ENCODE data around the gene GABBR1. TPM values are rescaled to one million over a fixed set of nuclear protein-coding genes. Genes with fewer than 3 reads are reported as not detected.
"Not testable (repeated sequence)": the region's sequence is repeated elsewhere in the genome, so short reads cannot be mapped to it uniquely, and the experiment has no call there.

The GABBR1 gene
- total and polyA plus RNA-seq, 2 donors (not counting 3 experiments of a cell fraction or from before 2014, with no cell fraction given): 43.6 to 50.8 TPM

GRCh38 chr6:29663300-29664042 is 30.5 kb upstream of the GABBR1 start:
- CTCF ChIA-PET: interaction anchor here (0.7 to 6.6 kb wide), 4 partner anchors 9 to 33 kb away, joined by 3 to 84 read pairs (median 30); no protein-coding TSS in a partner anchor
- DNase-seq (ENCODE audit: low read depth, low spot score) (no peak), FAIRE-seq (no peak)
- dilution Hi-C loops (cut with MboI; ENCODE audit: extremely low pct_ligation_motif_present, low sequenced_read_pairs): no loop called here
- POLR2A ChIA-PET: no interaction called here
- BruUV-seq (replicated peaks): no TSS peak
- H3K27ac ChIP-seq (ENCODE audit: insufficient read depth, low read depth, low read length): no peak overlapping the region
- no peak overlapping the region for H2AFZ ChIP-seq (ENCODE audit: low read depth, low read length)
- H3K27me3 ChIP-seq (ENCODE audit: control insufficient read depth in 2 of 2, insufficient read depth in 2 of 2, low read length in 2 of 2): peaks cover 18 to 25% of the 10 kb centered on the region in 2 experiments
- H3K4me3 ChIP-seq (replicated peaks in 1 of 3; ENCODE audit: insufficient read depth in 1 of 3, low read depth in 1 of 3, low read length in 3 of 3): no peak overlapping the region
- no peaks in the 10 kb centered on the region for H4K20me1 ChIP-seq (replicated peaks; ENCODE audit: control insufficient read depth, extremely low read depth, insufficient read depth, low read length)
- no peaks in the 10 kb centered on the region for H3K79me2 ChIP-seq (ENCODE audit: control insufficient read depth, insufficient read depth, low read length)
- TF ChIP-seq EZH2 (IDR thresholded peaks at IDR 0.05; ENCODE audit: borderline replicate concordance, low read depth, low read length, severe bottlenecking) (no peak), MYC (IDR thresholded peaks at IDR 0.05; ENCODE audit: low read depth, low read length) (no peak), MAX (IDR thresholded peaks at IDR 0.05; ENCODE audit: insufficient read depth, insufficient read length) (no peak), POLR2A (IDR thresholded peaks at IDR 0.05; ENCODE audit: low read depth, low read length) (no peak), FOS (IDR thresholded peaks at IDR 0.05; ENCODE audit: borderline replicate concordance, insufficient read depth, low read length) (no peak), JUN (IDR thresholded peaks at IDR 0.05; ENCODE audit: borderline replicate concordance, insufficient read depth, insufficient read length, low read depth) (no peak), GATA2 (IDR thresholded peaks at IDR 0.05; ENCODE audit: insufficient read depth, insufficient read length, low read depth, low read length) (no peak), POLR2AphosphoS5 (IDR thresholded peaks at IDR 0.05; ENCODE audit: insufficient read depth, low read depth, low read length) (no peak)
- TF ChIP-seq, protein P1, sequence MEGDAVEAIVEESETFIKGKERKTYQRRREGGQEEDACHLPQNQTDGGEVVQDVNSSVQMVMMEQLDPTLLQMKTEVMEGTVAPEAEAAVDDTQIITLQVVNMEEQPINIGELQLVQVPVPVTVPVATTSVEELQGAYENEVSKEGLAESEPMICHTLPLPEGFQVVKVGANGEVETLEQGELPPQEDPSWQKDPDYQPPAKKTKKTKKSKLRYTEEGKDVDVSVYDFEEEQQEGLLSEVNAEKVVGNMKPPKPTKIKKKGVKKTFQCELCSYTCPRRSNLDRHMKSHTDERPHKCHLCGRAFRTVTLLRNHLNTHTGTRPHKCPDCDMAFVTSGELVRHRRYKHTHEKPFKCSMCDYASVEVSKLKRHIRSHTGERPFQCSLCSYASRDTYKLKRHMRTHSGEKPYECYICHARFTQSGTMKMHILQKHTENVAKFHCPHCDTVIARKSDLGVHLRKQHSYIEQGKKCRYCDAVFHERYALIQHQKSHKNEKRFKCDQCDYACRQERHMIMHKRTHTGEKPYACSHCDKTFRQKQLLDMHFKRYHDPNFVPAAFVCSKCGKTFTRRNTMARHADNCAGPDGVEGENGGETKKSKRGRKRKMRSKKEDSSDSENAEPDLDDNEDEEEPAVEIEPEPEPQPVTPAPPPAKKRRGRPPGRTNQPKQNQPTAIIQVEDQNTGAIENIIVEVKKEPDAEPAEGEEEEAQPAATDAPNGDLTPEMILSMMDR (IDR thresholded peaks at IDR 0.05; ENCODE audit: extremely low read depth in 1 of 2, insufficient read depth in 1 of 2, low read depth in 1 of 2, low read length in 2 of 2): no peak
- no peaks in the 10 kb centered on the region for H3K9me1 ChIP-seq (replicated peaks; ENCODE audit: control insufficient read depth, extremely low read depth, insufficient read depth, low read length)
- no peaks in the 10 kb centered on the region for H3K9me3 ChIP-seq (replicated peaks; ENCODE audit: control insufficient read depth, insufficient read depth, low read length)
- H3K36me3 ChIP-seq (ENCODE audit: control insufficient read depth in 2 of 2, extremely low read depth in 1 of 2, insufficient read depth in 2 of 2, low read length in 2 of 2): no peaks in the 10 kb centered on the region
- intact Hi-C loops (cut with micrococcal nuclease): no loop called here
- no peak overlapping the region for H3K4me2 ChIP-seq (ENCODE audit: insufficient read depth, low read length)
- H3K4me1 ChIP-seq (ENCODE audit: control insufficient read depth, extremely low read depth, insufficient read depth, low read length): no peaks in the 10 kb centered on the region
- no peak overlapping the region for H3K9ac ChIP-seq (replicated peaks; ENCODE audit: extremely low read depth, insufficient read depth, low read length)

DNA sequence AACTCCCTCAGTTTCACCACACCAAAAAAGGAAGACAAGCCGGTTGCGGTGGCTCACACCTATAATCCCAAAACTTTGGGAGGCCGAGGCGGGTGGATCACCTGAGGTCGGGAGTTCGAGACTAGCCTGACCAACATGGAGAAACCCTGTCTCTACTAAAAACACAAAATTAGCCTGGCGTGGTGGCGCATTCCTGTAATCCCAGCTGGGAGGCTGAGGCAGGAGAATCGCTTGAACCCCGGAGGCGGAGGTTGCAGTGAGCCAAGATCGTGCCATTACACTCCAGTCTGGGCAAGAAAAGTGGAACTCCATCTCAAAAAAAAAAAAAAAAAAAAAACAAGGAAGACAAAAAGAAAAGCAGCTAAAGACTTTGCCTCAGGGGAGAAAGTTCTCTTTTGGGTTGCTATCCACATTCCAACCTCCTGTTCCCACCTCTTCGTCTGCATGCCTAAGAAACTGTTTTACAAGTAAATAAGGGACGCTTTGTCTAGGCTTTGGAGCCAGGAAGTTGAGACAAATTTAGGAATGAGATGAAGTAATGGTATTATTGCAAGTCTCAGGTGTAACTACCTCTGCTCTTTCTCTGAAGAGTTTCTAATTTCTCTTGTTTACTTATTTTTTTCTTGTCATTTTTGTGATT is 28.6 kb upstream of the GABBR1 start:
- BruUV-seq (replicated peaks); H3K4me3 ChIP-seq (replicated peaks in 1 of 3; ENCODE audit: insufficient read depth in 1 of 3, low read depth in 1 of 3, low read length in 3 of 3); H3K27ac ChIP-seq (ENCODE audit: insufficient read depth, low read depth, low read length); H3K4me2 ChIP-seq (ENCODE audit: insufficient read depth, low read length); DNase-seq (ENCODE audit: low read depth, low spot score); H2AFZ ChIP-seq (ENCODE audit: low read depth, low read length); H3K9ac ChIP-seq (replicated peaks; ENCODE audit: extremely low read depth, insufficient read depth, low read length); H3K9me3 ChIP-seq (replicated peaks; ENCODE audit: control insufficient read depth, insufficient read depth, low read length); H3K79me2 ChIP-seq (ENCODE audit: control insufficient read depth, insufficient read depth, low read length); intact Hi-C loops (cut with micrococcal nuclease); dilution Hi-C loops (cut with MboI; ENCODE audit: extremely low pct_ligation_motif_present, low sequenced_read_pairs); H3K4me1 ChIP-seq (ENCODE audit: control insufficient read depth, extremely low read depth, insufficient read depth, low read length); H3K9me1 ChIP-seq (replicated peaks; ENCODE audit: control insufficient read depth, extremely low read depth, insufficient read depth, low read length); H3K36me3 ChIP-seq (ENCODE audit: control insufficient read depth in 2 of 2, extremely low read depth in 1 of 2, insufficient read depth in 2 of 2, low read length in 2 of 2); FAIRE-seq; H4K20me1 ChIP-seq (replicated peaks; ENCODE audit: control insufficient read depth, extremely low read depth, insufficient read depth, low read length): not testable (repeated sequence)
- peaks cover 13% of the 10 kb centered on the region in 2 experiments for H3K27me3 ChIP-seq (ENCODE audit: control insufficient read depth in 2 of 2, insufficient read depth in 2 of 2, low read length in 2 of 2)
- ChIA-PET POLR2A (interaction anchor here (0.7 kb wide), 1 partner anchor 9 kb away, joined by 3 read pairs; no protein-coding TSS in a partner anchor), CTCF (interaction anchor here (0.6 to 6.6 kb wide), 4 partner anchors 7 to 175 kb away, joined by 3 to 84 read pairs (median 26); no protein-coding TSS in a partner anchor)

All from endothelial cell of umbilical vein (primary cell).